Upper lobe of left lung (tissue), 4 donors: ENCODE results near the gene TUFT1.
A peak's percentile ranks its signal among the peaks of the same experiment; 100 is the strongest.

Experiments
- CTCF ChIP-seq, 6 experiments: fragments of 450-650 bp in 4 of 6; fragments of 200-600 bp in 2 of 6; sonication (generic) in 2 of 6; IDR thresholded peaks; one replicate each; pipeline ENCODE4 v1.5.1; 2016 to 2019; ENCODE audit warnings: antibody characterized with exemption in 6 of 6
- POLR2AphosphoS5 ChIP-seq, 2 donors: sonication (generic); formaldehyde crosslinking; IDR thresholded peaks; one replicate each; pipeline ENCODE4 v1.5.1; 2017; ENCODE audit warnings: antibody characterized with exemption in 2 of 2

- no peak for TF ChIP-seq POLR2AphosphoS5 (IDR thresholded peaks at IDR 0.05)
- TF ChIP-seq CTCF (IDR thresholded peaks at IDR 0.05), result peak; percentile 65 to 87 (median 74)
Observed at GRCh38 chr1:151534662-151535278, 5.3 kb upstream of the TUFT1 start.
